GM19240 (cell line): Measurements from ENCODE around the gene NAA40.

Experiments used
- DNase-seq: peaks from one replicate; pipeline ENCODE4 v3.0.0; 2011; ENCODE audit warnings: low spot score; ENCODE audit not compliant: insufficient read length

NAA40 gene

GRCh38 chr11:63986156-63986931 is 47.5 kb downstream of the NAA40 start, which contains the start of gene OTUB1:
TSS of gene OTUB1 (plus strand) at chr11:63986438. CDS start at chr11:63986457, 19 bp downstream.
- DNase-seq: peak; percentile 94

GRCh38 chr11:63986932-63987513 is 48.2 kb downstream of the NAA40 start:
- no peak for DNase-seq

DNA sequence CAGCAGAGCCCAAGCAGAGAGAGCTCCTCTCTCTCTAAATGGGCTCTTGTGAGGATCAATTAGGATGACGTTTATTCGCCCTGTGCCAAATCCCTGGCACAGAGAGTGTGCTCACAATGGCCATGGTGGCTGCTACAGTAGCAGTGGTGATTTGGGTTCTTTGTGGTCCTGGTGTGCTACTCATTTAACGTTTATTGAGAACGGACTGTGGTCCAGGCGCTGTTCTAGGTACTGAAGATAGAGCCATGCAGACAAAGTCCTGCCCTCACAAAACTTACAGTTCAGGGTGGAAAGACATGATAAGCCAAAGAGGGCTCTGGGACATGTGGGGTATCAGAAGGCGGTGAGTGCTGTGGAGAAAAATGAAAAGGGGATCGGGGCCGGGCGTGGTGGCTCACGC is 52.8 kb downstream of the NAA40 start:
- no peak for DNase-seq

- no peak for DNase-seq
Observed at GRCh38 chr11:63993100-63993499, 54.3 kb downstream of the NAA40 start.

DNA sequence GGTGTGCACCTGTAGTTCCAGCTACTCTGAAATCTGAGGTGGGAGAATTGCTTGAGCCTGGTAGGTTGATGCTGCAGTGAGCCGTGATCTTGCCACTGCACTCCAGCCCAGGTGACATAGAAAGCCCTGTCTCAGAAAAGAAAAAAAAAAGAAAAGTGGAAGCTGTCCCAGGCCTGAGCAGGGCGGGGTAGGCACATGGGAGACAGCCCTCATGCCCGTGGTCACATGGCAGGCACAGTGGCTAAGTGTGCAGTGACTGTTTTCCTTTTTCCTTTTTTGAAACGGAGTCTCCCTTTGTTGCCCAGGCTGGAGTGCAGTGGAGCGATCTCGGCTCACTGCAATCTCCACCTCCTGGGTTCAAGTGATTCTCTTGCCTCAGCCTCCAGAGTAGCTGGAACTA is 55.2 kb downstream of the NAA40 start:
- no peak for DNase-seq

DNA sequence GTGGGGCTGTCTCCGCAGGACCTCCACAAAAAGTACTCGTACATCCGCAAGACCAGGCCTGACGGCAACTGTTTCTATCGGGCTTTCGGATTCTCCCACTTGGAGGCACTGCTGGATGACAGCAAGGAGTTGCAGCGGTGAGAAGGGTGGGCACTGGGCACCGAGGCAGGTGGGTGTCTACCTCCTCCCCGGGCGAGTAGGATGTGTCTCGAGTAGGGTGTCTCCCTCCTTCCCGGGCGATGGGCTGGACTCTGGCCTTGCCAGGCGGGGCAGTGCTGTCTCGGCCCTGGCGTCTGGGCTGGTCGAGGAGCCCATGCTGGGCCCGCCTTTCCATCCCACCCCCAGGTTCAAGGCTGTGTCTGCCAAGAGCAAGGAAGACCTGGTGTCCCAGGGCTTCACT is 57.7 kb downstream of the NAA40 start:
- no peak for DNase-seq

GRCh38 chr11:63997104-63997700 is 58.4 kb downstream of the NAA40 start:
- DNase-seq: no peak

- no peak for DNase-seq
Observed at GRCh38 chr11:63997801-63998337, 59.1 kb downstream of the NAA40 start.

- DNase-seq: no peak
Observed at GRCh38 chr11:63998558-63999348, 60.0 kb downstream of the NAA40 start.

DNA sequence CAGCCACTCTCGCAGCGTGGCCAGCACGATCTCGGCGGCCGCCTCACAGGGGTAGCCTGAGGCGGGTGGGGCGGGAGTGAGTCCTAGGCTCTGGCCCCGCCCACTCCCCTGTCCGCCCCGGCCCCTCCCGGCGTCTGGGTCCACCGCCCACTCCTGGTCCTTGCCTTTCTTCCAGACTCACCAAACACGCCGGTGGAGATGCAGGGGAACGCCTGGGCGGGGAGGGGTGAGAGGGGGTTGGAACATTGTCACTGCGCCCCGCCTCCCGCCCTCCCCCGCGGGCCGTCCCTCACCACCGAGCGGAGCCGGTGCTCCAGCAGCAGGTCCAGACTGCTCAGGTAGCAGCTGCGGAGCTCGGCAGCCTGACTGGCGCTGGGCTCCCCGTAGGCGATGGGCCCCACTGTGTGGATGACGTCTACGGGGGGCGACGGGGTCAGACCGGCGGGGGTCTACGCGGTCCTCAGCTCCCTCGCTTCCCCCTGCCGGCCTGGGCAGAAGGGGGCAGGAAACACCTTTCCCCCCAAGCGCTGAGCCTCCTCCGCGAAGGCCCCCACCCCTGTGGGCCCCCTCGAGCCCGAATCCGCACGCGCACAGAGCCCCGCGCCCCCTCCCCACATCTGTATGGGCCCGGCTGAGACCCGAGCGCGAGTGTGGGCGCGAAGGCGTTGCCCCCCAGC is 60.7 kb downstream of the NAA40 start:
- DNase-seq: peak; percentile 37

DNA sequence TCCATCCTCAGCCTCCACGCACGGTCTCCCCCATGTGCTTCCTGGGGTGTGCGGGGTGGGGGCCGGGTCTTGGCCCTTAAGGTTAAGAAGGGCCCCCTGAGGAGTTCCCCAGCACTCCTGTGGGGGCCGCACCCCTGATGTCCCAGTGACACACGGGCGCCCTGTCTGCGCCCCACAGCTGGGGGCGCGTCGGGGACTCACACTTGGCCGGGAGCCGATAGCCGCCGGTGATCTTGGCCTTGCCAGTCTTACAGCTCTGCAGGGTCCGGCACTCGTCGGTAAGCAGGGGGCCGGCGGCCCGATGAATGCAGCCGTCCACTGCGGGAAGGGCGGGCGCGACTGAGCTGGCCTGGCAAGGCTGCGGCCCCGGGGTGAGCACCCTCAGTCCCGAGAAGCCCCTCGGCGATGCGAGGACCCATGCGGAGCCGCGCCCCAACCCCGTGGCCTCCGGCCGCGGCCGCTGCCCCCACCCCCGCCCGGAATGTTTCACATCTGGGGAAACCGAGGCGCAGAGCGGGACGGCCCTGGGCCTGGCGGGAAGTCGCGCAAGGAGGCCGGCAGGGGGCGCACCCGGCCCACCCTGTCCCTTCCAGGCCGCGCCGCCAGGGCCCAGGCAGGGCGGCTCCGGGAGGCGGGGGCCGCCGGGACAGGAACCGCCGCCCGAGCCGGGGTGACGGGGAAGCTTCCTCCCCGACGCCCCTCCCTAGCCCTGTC is 61.4 kb downstream of the NAA40 start:
- peak; percentile 84 for DNase-seq

DNA sequence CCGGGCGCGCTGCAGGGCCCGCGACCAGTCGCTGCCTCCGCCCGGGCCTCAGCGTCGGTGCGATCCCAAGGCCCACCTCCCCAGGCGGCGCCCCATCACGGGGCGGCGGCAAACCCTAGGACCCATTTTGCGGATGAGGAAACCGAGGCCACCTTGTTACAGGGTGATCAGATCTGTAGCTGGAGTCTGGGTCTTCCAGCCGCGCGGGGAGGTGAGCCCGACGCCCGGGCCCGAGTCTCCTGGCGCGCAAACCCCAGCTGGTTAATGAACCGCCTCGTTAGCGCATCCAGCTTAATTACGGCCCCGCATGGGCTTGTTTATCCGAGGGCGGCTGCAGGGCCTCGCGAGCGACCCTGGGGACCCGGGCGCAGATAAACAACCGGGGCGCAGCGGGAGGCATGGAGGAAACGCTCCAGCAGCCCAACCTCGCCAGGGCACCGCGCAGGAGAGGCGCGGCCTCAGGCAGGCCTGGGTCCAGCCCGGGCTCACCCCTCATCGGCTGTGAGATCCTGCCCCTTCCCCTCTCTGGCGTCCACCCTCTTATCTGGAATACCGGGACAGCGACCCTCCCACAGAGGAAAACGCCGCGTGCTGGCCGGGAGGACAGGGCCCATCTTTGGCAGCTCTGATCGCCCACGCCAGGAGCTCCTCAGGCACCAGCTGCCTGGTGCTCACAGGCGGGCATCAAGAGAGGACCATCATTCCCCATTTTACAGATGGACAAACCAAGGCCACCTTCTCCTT is 62.1 kb downstream of the NAA40 start:
- DNase-seq: no peak

DNA sequence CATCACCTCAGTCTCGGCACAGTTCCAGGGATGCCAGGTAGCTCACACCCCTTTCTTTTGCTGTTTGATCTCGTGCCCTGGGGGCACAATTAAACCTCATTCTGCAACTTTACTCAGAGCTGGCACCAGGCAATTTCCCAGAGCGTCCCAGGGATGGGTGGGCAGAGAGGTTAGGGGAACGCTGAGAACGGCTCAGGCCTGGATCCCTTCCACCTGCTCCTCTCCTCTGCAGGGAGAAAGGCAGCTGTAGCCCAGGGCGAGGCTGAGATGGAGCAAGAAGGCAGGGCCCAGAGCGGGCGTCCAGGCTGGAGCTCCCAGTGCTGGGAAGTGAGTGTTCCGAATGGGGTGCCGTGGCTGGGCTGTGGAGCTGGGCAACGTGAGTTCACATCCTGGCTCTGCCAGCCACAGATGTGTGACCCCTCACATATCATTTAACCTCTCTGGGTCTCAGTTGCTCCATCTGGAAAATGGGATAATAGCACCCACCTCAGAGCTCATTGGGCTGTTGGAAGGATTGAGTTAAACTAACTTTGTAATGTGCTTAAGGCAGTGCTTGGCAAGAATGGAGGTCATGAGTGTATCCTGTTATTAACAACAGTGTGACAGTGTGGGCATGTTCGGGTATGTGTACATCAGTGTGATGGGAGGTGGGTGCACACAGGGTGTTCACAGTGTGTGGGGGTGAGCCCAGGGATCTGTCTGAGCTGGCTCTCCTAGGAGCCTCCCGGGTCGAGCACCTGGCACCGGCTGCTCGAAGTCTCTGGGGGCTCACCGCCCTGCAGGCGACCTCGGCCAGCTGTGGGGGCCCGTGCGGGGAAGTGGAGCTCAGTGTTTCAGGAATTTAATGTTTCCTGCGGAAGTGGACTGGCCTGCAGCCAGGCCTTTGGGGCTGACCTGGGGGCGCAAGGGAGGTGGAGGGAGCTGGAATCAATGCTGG is 63.0 kb downstream of the NAA40 start:
- DNase-seq: no peak

- no peak for DNase-seq
Observed at GRCh38 chr11:64003807-64004589, 65.2 kb downstream of the NAA40 start.

GRCh38 chr11:64004590-64004984 is 65.8 kb downstream of the NAA40 start:
- no peak for DNase-seq

DNA sequence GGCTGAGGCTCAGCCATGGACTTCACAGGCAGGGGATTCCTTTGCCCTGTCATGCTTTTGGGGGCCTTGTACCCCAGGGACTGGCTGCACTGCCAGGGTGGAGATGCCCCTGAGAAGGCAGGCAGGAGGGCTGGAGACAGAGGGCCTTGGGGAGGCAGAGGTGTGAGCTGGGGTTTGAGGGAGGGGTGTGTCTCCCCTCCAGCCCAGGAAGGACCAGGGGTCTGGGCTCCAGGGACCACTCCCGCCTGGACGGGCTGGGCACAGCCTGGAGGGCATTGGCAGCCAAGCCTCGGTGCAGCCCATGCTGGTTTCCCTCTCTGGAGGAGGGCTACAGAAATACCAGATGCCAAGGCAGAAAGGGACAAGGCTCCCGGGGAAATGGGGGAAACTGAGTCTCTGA is 66.9 kb downstream of the NAA40 start:
- DNase-seq: no peak

GRCh38 chr11:64006398-64006797 is 67.6 kb downstream of the NAA40 start:
- no peak for DNase-seq
